Sigmoid colon (tissue), 4 donors: ENCODE data around the gene CFAP69.

Experiments
- POLR2A ChIP-seq, 2 donors: fragments of 450-650 bp; IDR thresholded peaks; one replicate each; pipeline ENCODE4 v1.6.1; 2016; ENCODE audit warnings: antibody characterized with exemption in 2 of 2, mild to moderate bottlenecking in 2 of 2, moderate library complexity in 2 of 2
- POLR2AphosphoS5 ChIP-seq, 4 donors: sonication (generic); formaldehyde crosslinking; IDR thresholded peaks; one replicate each; pipeline ENCODE4 v1.6.1; 2017; ENCODE audit warnings: antibody characterized with exemption in 4 of 4
- TF ChIP-seq, protein P1 (sequence below), 4 experiments: fragments of 450-650 bp in 3 of 4; fragments of 200-600 bp in 1 of 4; IDR thresholded peaks; one replicate each; pipeline ENCODE4 v1.5.1; 2016 to 2019; ENCODE audit warnings: antibody characterized with exemption in 4 of 4, mild to moderate bottlenecking in 3 of 4, moderate library complexity in 2 of 4

- TF ChIP-seq POLR2A (IDR thresholded peaks at IDR 0.05) (no peak), POLR2AphosphoS5 (IDR thresholded peaks at IDR 0.05) (no peak)
- TF ChIP-seq, protein P1, sequence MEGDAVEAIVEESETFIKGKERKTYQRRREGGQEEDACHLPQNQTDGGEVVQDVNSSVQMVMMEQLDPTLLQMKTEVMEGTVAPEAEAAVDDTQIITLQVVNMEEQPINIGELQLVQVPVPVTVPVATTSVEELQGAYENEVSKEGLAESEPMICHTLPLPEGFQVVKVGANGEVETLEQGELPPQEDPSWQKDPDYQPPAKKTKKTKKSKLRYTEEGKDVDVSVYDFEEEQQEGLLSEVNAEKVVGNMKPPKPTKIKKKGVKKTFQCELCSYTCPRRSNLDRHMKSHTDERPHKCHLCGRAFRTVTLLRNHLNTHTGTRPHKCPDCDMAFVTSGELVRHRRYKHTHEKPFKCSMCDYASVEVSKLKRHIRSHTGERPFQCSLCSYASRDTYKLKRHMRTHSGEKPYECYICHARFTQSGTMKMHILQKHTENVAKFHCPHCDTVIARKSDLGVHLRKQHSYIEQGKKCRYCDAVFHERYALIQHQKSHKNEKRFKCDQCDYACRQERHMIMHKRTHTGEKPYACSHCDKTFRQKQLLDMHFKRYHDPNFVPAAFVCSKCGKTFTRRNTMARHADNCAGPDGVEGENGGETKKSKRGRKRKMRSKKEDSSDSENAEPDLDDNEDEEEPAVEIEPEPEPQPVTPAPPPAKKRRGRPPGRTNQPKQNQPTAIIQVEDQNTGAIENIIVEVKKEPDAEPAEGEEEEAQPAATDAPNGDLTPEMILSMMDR (IDR thresholded peaks at IDR 0.05) = no peak
Observed at GRCh38 chr7:90272242-90272641, 27.3 kb downstream of the CFAP69 start.
